HG02610 (cell line): ENCODE results near the gene EBF3.

Experiments
- ATAC-seq: cut with Tn5 transposase; IDR thresholded peaks from one replicate; pipeline ENCODE4 v1.9.1; 2021; ENCODE audit warnings: mild to moderate bottlenecking, moderate library complexity; ENCODE audit not compliant: unreplicated experiment

Gene EBF3

DNA sequence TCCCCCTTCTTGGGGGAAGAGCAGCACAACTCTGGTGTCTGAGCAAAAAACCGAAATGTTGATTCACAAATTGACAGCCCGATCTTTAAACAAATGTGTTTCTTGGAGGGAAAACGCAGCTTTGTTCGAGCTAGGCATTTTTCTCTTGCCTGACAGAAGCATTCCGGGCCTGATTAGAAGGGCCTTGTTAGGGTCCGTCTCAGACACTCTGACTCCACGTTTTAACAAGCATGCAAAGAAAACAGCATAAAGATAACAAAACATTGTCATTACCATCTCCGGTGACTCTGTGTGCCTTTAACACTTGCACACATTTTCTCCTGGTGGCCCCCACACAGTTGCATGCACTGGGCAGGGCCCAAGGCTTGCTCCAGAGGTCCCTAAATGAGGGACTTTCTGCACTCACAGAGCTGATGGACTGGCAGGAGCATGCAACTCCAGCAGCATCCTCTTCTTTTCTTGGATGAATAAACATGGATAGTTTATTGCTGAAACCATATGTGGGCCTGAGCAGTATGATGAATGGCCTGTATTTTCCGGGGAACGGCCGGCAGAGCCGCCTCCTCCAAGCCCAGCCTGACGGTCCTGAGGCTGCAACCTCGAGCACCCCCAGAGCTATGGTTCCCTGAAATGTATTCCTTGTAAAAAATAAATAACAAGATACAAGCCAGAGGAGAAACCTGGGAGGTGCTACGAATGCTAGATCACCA, 50.9 kb downstream of the EBF3 start:
- no peak for ATAC-seq

DNA sequence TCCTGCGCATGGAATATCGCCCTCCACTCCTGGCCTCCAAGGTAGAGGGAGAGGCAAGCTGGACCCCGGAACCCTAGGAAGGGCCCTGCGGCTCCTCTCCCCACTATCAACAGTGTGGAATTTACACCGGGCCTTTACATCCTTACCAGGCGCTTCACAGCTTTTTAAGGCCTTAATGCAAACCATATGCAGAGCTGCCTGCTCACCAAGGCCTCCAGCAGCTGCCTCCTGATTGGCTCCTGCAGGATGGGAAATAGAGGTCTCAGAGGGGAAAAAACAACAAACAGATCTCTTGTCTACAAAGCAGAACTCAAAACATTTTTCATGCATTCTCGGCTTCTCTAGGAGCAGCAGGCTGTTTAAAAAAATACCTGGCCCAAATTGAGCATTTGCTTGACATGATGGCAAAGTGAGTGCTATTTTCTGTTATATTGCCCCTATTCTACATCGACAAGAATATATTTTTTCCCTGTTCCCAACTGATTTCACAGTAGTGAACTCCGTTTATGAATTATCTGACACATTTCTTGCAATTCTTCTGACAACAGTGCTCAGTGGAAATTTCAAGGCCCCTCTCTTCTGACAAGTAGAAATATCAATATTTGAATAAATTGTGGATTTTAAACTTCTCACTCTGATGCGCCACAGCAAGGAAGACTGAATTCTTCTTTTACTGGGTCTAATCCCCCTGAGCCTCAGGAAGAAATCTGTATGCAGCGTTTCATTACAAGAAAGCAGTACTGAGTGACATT, 51.7 kb downstream of the EBF3 start:
- ATAC-seq: no peak

- ATAC-seq: no peak
Observed at GRCh38 chr10:129911451-129912165, 52.5 kb downstream of the EBF3 start.

GRCh38 chr10:129910861-129911260, 53.2 kb downstream of the EBF3 start:
- no peak for ATAC-seq

- no peak for ATAC-seq
Observed at GRCh38 chr10:129909531-129910256, 54.4 kb downstream of the EBF3 start.

GRCh38 chr10:129909080-129909479, 55.0 kb downstream of the EBF3 start:
- no peak for ATAC-seq

GRCh38 chr10:129908406-129908805, 55.7 kb downstream of the EBF3 start:
- no peak for ATAC-seq

- no peak for ATAC-seq
Observed at GRCh38 chr10:129905553-129905952, 58.5 kb downstream of the EBF3 start.

GRCh38 chr10:129904323-129904722, 59.8 kb downstream of the EBF3 start:
- ATAC-seq: no peak

GRCh38 chr10:129901389-129902006, 62.6 kb downstream of the EBF3 start:
- ATAC-seq: no peak

- ATAC-seq: no peak
Observed at GRCh38 chr10:129900825-129901224, 63.2 kb downstream of the EBF3 start.

- ATAC-seq: no peak
Observed at GRCh38 chr10:129899276-129900130, 64.6 kb downstream of the EBF3 start.

DNA sequence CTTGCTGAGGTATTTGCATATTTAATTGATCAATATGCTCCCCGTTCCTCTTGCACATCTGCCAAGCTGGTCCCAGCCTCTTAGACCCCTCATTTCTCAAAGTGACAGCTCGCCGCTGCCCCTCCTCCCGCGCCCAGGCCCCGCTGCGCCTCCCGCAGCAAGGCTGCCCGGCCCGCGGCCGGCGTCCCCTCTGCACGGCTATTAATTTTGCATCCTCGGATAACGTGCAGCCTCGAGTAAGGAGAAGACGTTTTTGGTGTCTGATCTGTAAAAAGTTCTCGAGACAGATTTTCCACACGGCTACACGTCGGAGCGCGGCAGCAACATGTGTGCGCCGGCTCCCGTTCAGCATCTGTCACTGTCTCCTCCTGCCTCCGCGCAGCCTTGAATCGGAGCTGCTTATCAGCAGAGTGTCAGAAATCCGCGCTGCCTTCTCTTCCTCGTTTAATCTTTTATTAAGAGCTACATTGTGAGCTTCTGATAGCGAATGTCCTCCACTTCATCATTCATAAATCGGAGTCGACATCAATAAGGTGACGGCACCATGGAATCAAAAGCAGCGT, 65.3 kb downstream of the EBF3 start:
- no peak for ATAC-seq

DNA sequence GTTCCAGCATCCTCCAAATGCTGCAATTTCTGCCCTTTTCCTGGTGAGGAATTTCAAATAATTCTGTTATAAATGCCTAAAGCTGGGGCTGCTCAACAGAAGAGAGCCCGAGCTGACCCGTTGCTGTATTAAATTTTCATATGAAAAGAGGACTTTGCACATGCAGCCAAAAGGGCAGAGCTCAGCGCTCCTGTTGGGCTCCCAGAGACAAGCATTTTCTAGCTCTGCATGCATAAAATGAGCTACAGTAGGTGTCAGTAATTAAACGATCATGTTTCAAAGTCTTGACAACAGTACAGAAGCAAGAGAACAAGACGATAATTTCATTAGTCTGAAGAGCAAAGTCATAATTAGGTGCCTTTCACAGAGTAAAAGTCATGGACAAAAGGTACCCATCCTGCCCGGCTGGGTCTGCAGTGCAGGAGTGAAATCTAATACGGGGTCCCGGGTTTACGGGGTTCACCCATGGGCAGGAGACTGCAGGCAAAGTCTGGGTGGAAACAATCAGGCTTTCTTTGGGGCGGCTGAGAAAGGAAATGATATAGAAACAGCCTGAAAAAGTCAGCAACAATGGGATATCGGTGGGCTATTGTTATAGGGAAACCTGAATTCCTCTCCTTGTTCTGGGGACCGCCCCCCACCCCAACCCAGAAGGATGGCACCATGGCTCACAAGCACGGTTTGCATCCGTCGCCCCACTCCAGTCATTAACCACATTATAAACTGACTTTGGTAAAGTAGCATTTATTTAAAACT, 66.0 kb downstream of the EBF3 start:
- ATAC-seq: no peak

- no peak for ATAC-seq
Observed at GRCh38 chr10:129896860-129897200, 67.2 kb downstream of the EBF3 start.

GRCh38 chr10:129896136-129896859, 67.8 kb downstream of the EBF3 start:
- ATAC-seq: no peak

DNA sequence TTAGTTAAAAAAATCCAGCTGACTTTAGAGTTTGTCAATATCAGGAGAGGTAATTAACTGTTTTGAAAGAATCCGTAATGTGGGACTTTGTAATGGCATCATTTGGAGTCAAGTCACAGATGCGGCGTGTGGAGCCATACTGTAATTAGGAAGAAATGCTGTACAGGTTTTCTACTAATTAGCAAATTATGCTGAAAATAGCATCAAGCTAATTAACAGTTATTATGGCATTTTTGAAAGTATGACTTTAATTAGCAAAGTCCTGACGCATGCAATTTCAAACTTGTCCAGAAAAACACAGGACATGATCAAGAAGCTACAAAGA, 68.3 kb downstream of the EBF3 start:
- no peak for ATAC-seq

- ATAC-seq: no peak
Observed at GRCh38 chr10:129894698-129895097, 69.4 kb downstream of the EBF3 start.
